ENCODE results near the gene LMNB1. TPM values are rescaled to one million over a fixed set of nuclear protein-coding genes. Genes with fewer than 3 reads are reported as not detected.

LMNB1 gene
- total RNA-seq, 1 experiment from 2014 or later = 119 TPM

DNA sequence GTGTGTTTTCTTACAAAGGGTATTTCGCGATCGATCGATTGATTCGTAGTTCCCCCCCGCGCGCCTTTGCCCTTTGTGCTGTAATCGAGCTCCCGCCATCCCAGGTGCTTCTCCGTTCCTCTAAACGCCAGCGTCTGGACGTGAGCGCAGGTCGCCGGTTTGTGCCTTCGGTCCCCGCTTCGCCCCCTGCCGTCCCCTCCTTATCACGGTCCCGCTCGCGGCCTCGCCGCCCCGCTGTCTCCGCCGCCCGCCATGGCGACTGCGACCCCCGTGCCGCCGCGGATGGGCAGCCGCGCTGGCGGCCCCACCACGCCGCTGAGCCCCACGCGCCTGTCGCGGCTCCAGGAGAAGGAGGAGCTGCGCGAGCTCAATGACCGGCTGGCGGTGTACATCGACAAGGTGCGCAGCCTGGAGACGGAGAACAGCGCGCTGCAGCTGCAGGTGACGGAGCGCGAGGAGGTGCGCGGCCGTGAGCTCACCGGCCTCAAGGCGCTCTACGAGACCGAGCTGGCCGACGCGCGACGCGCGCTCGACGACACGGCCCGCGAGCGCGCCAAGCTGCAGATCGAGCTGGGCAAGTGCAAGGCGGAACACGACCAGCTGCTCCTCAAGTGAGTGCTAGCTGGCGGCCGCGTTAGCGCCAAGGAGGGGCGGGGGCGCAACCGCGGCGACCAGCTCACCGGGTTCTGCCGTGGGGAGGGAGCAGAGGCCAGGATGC lies 480 bp downstream of the LMNB1 start:
- H3K36me3 ChIP-seq (ENCODE audit: low read depth, low read length) = no peaks in the 10 kb centered on the region; the same call in none of the 2 replicates
- peaks cover 13% of the 10 kb centered on the region for H3K4me1 ChIP-seq (ENCODE audit: insufficient read depth, low read length)
- H3K4me3 ChIP-seq (ENCODE audit: low read length) = peak overlapping the region; percentile 81
- H3K4me2 ChIP-seq (ENCODE audit: low read length) = peak overlapping the region; percentile 87
- intact Hi-C loops (cut with micrococcal nuclease) = loop anchor here (2.0 to 10.0 kb wide), 2 partner anchors 177 to 433 kb away; partner anchors contain the start of gene PHAX
- peaks cover 35% of the 10 kb centered on the region for H4K20me1 ChIP-seq (ENCODE audit: low read length)
- CTCF ChIA-PET = interaction anchor here (0.5 to 1.7 kb wide), 6 partner anchors 19 to 435 kb away, joined by 3 to 18 read pairs (median 3); no protein-coding TSS in a partner anchor
- peak overlapping the region; percentile 93 for H2AFZ ChIP-seq (ENCODE audit: low read length)
- H3K27me3 ChIP-seq (ENCODE audit: low read length) = no peaks in the 10 kb centered on the region
- DNase-seq (peak; percentile 52), ATAC-seq (peak; percentile 21)
- peak overlapping the region; percentile 98 for H3K9ac ChIP-seq (ENCODE audit: low read length)
- POLR2A ChIA-PET (ENCODE audit: unreplicated experiment) = interaction anchor here (0.9 kb wide), 1 partner anchor 183 kb away, joined by 6 read pairs; no protein-coding TSS in a partner anchor
- BruUV-seq (replicated peaks) = no TSS peak
- peaks cover 55% of the 10 kb centered on the region for H3K79me2 ChIP-seq (ENCODE audit: low read length)
- H3F3A ChIP-seq (ENCODE audit: low read length, unreplicated experiment) = no peaks in the 10 kb centered on the region
- TF ChIP-seq CTCF (conservative IDR thresholded peaks at IDR 0.05; ENCODE audit: low read depth, low read length) = peak; percentile 15; the same call in 1 of the 2 replicates
- TF ChIP-seq EZH2phosphoT487 (IDR thresholded peaks at IDR 0.05; ENCODE audit: borderline replicate concordance, low read length) = no peak
- no peaks in the 10 kb centered on the region for H3K9me2 ChIP-seq (replicated peaks; ENCODE audit: low read length)
- H3K27ac ChIP-seq (ENCODE audit: low read length) = peak overlapping the region; percentile 87
- no peaks in the 10 kb centered on the region for H3K9me3 ChIP-seq (ENCODE audit: low read length)

DNA sequence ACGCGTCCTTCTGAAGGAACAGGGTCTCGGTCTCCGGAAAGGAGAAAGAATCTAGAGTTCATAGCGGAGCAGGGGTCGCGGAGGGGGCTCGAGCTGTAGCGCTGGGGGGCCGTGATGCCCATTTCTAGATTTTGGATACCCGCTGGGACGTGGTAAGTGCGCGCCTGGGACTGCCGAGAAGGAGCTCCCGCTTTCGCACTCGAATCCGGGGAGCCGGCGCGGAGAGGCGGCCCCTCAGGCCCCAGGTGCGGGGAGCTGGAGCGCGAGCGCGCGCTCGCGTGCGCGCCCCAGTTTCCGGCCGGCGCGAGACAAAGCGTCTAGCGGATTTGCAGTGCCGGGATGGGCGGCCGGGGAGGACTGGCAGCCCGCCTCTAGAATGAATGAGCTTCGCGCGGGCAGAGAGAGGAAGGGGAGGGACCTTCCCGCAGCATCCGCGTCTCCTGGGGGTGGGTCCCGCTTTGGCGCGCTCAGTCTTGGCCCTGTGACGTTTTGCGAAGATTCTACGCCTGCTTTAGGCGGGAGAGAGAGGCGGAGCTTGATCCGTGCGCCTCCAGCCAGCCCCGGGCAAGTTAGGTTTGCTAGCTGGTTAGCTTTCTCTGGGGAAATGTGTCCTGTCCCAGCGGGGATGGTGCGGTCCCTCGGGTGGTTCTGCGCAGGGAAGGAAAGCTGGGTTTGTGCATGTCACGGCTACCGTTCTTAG lies 1.2 kb downstream of the LMNB1 start:
- no TSS peak for BruUV-seq (replicated peaks)
- no peaks in the 10 kb centered on the region for H3K9me2 ChIP-seq (replicated peaks; ENCODE audit: low read length)

More for the DNA sequence above, 1.2 kb downstream of the LMNB1 start:
- Histone ChIP-seq H3K27ac (ENCODE audit: low read length) (peak overlapping the region; percentile 87), H3K36me3 (ENCODE audit: low read depth, low read length) (no peaks in the 10 kb centered on the region; the same call in none of the 2 replicates), H3K4me1 (ENCODE audit: insufficient read depth, low read length) (peaks cover 13% of the 10 kb centered on the region), H3K79me2 (ENCODE audit: low read length) (peaks cover 62% of the 10 kb centered on the region), H3F3A (ENCODE audit: low read length, unreplicated experiment) (no peaks in the 10 kb centered on the region), H3K4me3 (ENCODE audit: low read length) (peak overlapping the region; percentile 81), H3K4me2 (ENCODE audit: low read length) (peak overlapping the region; percentile 87), H3K27me3 (ENCODE audit: low read length) (no peaks in the 10 kb centered on the region), H3K9me3 (ENCODE audit: low read length) (no peaks in the 10 kb centered on the region), H3K9ac (ENCODE audit: low read length) (peak overlapping the region; percentile 98), H2AFZ (ENCODE audit: low read length) (peak overlapping the region; percentile 93), H4K20me1 (ENCODE audit: low read length) (peaks cover 35% of the 10 kb centered on the region)
- ATAC-seq (peak; percentile 62), DNase-seq (peak; percentile 93)
- CTCF ChIA-PET = interaction anchor here (0.6 to 1.7 kb wide), 8 partner anchors 18 to 714 kb away, joined by 3 to 18 read pairs (median 6); no protein-coding TSS in a partner anchor
- TF ChIP-seq EZH2phosphoT487 (IDR thresholded peaks at IDR 0.05; ENCODE audit: borderline replicate concordance, low read length) = no peak
- no peak for TF ChIP-seq CTCF (conservative IDR thresholded peaks at IDR 0.05; ENCODE audit: low read depth, low read length)
- no peak for TF ChIP-seq EZH2 (IDR thresholded peaks at IDR 0.05; ENCODE audit: low read length, unreplicated experiment)
- POLR2A ChIA-PET (ENCODE audit: unreplicated experiment) = interaction anchor here (0.5 to 0.9 kb wide), 5 partner anchors 139 to 746 kb away, joined by 3 to 20 read pairs (median 6); no protein-coding TSS in a partner anchor
- intact Hi-C loops (cut with micrococcal nuclease) = loop anchor here (2.0 to 10.0 kb wide), 2 partner anchors 177 to 433 kb away; partner anchors contain the start of gene PHAX
